OCI-M2 (cell line): ENCODE results near the gene HSD11B2.

Experiments
- DNase-seq: peaks from one replicate; lab custom pipeline; 2025; ENCODE audit not compliant: unreplicated experiment; lab: John Stamatoyannopoulos, UW

Gene HSD11B2

DNA sequence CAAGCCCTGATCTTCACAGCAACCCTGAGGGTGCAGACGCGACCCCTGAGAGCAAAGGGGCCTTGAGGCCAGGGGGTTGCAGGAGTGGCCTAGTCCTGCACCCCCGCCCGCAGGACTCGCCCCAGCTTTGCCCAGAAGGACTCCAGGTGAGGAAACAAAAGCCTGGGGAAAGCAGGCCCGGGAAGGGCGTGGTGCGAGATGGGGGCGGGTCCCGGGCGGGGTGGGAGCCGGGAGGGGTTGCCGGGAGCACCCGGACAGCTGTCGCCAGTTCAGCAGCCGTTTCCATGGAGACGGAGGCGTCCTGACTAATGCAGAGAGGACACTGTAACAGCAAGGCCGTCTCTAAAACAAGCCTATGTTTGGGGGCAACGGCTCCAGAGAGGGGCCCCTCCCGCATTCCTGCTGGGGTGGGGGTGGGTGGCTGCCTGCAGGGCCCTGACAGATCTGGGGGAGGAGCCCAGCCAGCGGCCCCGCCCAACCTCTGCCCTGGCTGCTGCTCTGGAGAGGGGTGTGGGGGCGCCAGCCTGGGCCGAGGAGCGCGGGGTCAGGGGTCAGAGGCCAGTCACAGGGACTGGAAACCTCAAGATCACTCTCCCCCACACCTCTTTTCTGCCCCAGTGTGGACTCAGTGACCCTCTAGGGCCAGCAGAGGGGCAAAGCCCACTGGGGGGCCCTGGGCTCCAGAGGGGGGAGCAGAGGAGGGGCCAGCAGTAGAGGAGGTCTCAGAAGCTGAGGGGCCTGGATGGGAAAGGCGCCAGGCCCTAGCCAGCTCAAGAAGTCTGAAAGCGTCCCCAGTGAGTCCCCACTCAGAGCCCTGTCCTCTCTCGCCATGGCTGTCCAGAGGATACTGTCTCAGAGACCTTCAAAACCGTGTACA lies 34.5 kb upstream of the HSD11B2 start:
- no peak for DNase-seq

DNA sequence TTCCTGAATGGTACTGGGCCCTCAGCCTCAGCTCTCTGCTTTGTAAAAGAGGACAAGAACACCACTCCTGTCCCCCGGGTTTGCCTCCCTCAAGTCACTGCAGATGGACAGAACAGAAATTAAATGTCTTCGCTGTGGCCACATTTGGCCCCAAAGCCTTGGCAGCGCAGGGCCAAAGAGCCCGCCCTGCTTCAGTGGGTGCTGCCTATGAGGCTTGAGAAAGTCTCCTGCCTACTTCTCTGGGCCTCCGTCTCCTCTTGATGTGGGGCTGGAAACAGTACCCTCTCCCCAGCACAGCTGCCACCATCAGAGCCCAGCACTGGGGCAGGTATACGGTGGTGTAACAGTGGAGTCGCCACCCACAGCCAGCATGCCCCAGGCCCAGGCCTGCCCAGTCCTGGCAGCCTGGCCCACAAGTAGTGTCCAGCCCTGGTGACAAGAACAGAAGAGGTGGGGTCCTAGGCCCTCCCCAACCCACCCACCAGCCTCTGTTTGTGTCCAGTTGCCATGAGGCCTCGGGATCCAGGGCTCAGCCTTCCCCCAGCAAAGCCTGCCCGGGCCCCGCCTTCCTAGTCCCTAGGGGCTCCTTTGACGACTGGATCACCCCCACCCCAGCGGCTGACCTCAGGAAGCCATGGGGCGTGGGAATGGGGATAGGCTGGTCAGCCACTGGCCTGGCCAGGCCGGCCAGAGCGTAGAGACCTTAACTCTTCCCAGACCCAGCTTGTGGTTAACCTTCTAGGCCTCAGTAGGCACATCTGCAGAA lies 33.7 kb upstream of the HSD11B2 start:
- no peak for DNase-seq

DNA sequence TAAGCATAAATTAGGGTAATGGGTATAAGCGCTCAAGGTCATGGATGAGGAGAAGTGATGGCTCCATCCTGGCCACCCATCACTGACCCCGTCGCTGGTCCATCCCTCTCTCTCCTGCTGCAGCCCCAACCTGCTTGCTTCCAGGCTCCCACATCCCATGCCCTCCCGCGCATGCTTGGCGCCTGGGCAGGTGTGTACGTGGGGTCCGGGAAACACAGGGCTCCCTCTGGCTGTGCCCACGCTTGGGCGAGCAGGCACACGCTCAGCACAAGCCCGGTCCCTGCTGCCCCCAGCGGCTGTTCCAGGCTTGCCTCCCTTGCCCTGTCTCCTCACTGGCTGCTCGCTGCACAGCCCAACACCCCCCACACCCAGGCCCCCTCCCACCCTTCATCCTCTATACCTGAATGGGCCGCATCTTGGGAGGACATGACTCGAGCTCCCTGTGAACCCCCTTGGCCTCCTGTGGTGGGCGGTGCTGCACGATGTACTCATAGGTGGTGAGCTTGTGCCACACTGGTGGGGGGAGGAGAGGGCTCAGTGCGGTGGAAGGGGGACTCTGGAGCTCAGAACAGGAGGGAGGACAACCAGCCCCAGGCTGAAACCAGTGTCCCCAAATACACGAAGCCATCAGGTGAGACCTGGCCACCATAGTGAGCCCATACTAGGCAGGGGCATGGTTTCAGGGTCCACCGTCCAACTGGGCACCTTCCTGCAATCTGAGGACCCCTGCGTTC lies 32.9 kb upstream of the HSD11B2 start:
- DNase-seq, result no peak

DNA sequence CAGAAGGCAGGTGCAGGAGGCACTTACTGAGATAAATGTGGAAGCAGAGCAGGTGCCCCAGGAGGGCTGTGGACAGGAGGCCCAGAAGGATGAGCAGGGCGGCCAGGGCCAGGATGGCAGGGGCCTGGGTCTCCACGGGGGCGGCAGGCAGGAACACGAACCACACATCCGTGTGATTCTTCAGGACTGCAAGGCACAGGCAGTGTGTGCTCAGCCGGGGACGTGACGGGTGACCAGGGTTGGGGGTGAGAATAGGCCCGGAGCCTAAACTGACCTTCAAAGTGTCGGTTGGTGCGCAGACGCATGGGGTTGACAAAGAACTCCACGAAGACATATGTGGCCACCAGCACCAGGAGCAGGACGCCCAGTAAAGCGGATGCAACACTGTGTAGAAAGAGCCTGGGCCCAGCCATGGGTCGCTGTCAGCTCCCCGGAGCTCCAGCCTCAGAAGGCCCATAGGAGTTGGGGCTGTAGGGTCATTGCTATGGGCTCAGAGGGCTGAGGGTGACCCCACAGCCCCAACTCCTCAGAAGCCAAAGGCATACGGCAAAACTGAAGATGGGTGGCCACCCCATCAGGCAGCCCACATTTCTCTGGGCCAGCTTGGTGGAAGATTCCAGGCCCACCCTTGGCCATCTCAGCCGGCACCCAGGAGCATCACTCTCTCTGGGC lies 32.2 kb upstream of the HSD11B2 start:
- no peak for DNase-seq

DNA sequence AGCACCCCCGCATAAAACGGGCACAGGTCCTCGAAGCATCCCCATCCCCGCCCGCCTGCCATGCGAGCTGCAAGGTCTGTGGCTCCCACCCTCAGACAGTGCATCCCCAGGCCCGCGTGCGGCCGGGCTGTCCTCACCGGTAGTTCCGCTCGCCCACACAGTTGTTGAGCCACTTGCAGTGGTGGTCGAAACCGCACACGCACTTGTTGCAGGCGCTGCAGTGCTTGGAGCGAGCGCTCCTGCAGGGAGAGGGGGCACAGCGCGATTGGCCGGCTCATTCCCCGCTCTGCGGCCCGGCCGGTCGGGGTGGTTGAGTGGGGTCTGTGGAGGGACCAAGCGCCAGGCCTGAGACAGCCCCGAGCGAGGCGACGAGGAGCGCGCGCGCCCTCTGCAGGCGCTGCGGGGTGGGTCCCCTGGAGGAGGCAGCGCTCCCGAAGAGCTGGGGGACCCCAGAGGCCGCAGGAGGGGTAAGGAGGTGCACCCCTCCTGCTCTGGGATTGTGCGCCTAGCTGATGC lies 31.6 kb upstream of the HSD11B2 start:
- no peak for DNase-seq

GRCh38 chr16:67399749-67400704 lies 30.9 kb upstream of the HSD11B2 start:
- no peak for DNase-seq

DNA sequence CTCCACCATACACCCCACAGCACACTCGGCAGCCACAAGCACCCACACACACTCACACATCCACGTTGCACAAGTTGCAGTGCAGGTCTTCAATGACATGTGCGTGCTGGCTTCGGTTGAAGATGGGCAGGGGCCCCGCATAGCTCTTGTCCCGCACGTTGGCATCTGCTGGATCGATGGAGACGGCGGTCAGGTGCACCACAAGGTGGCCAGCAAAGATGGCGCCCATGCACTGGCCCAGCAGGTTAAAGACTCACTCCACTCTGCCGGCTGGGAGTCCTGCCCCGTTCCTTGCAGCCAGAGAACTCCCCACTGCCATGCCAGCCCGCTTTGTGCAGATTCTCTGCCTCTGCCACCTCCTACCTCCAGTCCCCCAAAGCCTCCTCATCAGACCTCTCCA lies 30.0 kb upstream of the HSD11B2 start:
- no peak for DNase-seq

GRCh38 chr16:67403976-67404555 lies 26.9 kb upstream of the HSD11B2 start:
- DNase-seq, result no peak

- no peak for DNase-seq
These were observed 26.1 kb upstream of the HSD11B2 start for GRCh38 chr16:67404740-67405226.

DNA sequence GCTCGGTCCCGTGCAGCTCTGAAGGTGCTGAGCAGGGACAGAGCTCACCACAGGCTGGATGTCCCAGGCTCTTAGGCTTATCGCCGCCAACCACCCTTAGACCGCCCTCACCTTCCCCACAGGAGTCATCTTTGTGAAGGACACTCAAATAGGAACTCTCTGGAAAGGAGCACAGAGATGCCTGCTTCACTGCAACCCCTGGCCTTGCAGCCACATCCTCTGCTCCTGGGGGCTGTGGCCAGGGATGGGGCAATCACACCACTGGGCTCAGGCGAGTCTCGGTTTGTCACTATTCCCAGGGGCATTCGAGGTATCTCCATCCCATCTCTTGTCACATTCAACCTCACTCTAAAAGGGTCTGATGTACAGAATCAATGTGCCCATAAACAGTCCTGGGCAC lies 25.6 kb upstream of the HSD11B2 start:
- no peak for DNase-seq

DNA sequence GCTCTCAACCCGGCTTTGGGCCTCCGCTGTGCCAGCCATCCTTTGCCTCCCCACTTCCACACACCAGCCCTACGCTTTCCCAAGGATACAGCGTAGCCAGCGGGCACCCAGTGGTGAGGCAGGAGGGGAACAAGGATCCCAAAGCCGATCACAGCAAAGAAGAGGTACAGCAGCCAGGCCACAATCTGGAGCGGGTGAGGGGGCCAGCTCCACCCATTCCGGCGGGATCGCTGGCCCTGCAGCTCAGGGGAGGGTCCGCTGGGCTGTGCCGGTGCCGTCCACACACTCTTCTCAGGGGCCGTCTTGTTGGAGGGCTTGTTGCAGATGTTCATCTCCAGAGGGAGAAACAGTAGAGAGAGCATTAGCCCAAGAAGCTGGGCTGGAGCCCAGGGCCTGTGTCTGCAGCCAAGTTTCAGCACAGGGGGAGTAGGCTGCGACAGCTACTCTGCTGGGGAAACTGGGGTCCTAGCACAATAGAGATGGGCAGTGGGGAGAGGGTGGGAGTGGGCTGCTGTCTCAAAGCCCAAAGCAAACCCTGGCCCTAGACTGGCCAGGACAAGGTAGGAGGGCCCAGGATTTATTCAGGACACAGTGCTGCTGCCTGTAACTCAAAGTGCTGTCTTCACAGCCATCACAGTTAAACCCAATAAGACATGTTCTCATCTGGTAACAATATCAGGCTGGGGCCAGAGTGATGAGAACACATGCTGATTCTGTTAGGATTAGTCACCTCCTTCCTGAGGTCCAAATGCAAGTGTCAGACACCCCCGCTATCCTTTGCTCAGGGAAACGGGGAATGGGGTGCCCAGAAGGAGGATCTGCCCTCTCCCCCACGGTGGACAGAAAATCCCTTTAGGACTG lies 24.6 kb upstream of the HSD11B2 start:
- DNase-seq, result no peak

GRCh38 chr16:67407176-67407787 lies 23.6 kb upstream of the HSD11B2 start:
- DNase-seq, result no peak

DNA sequence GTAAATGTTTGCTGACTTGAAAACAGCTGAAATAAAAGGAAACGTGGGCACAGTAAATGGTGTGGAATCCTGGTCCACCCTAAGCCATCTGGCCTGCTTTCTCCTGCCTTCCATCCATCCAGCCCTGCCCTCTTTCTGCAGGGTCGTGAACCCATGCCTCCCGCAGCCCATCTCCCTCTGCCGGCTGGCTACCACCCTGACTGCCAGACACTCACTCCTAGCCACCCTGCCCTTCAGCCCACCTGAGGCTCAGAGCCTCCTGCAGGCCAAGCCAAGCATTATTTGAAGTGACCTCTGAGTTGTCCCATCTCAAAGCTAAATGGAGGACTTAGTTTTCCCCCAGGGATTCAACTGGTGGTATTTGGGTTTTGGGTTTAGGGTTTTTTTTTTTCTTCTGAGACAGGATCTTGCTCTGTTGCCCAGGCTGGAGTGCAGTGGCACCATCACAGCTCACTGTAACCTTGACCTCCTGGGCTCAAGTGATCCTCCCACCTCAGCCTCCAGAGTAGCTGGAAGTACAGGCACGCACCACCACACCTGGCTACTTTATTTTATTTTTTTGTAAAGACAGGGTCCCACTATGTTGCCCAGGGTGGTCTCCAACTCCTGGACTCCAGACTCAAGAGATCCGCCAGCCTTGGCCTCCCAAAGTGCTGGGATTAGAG lies 23.0 kb upstream of the HSD11B2 start:
- no peak for DNase-seq

DNA sequence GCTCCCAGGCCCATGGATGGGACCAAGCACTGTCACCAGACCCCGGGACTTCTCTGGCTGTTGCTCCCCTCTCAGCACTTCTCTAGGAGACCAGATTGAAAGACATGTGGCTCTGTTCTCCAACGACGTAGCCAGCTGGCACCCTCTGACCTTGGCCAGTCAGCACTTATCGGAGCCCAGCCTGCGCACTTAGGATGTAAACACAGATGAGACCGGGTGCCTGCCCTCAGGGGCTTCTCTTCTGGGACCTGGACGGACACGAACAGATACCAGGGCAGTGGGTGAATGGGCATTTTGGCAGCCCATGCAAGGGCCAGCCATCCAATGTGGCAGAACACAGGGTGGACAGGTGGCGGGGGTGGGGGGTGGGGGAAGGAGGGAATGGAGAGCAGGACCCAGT lies 21.3 kb upstream of the HSD11B2 start:
- no peak for DNase-seq

- no peak for DNase-seq
These were observed 19.6 kb upstream of the HSD11B2 start for GRCh38 chr16:67411339-67411738.

DNA sequence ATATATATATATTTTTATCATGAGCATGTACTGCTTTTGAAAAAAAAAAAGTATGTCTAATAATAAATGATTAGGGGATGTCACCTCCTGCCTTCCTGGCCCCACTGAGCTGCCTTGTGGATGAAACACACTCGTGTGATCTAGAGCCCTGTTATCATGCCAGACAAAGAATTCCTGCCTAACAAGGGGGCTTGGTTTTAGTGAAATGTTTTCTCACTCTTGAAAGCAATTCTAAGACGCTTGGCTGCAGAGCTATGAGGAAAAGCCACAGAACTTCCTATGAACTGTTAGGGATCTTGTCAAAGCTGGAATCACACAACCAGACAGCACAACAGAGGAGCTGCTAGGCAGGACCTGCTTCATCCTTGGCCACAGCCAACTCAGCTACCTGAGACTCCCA lies 18.6 kb upstream of the HSD11B2 start:
- DNase-seq, result no peak
